Panc1 (cell line): Measurements from ENCODE around the gene CCDC152. TPM values are rescaled to one million over a fixed set of nuclear protein-coding genes. Genes with fewer than 3 reads are reported as not detected.

ENCODE experiments used
- ATAC-seq: fragments of 200-7000 bp; cut with Tn5 transposase; 2 replicates; pipeline ENCODE4 v1.9.1; 2020; ENCODE audit warnings: mild to moderate bottlenecking, moderate library complexity
- BruUV-seq: library from RNA; stranded (reverse); fragments of 400-500 nt; replicated peaks from 2 replicates; lab custom pipeline; 2021; lab: Mats Ljungman, UMichigan
- CTCF ChIA-PET: fragments of 300-600 bp; sonication (Branson Sonifier 250); formaldehyde crosslinking; loops from one replicate; lab custom pipeline; 2022; ENCODE audit warnings: antibody characterized with exemption; lab: Charles Lee
- POLR2A ChIA-PET: fragments of 300-600 bp; sonication (Branson Sonifier 250); formaldehyde crosslinking; loops from one replicate; lab custom pipeline; 2022; ENCODE audit warnings: antibody characterized with exemption; lab: Charles Lee
- DNase-seq: peaks from one replicate; pipeline ENCODE4 v3.0.0-alpha.2; 2010; ENCODE audit warnings: low read depth, low spot score
- H3K27ac ChIP-seq: 2 replicates; pipeline ENCODE4 v1.5.1; 2011; ENCODE audit warnings: mild to moderate bottlenecking, low read length, inconsistent platforms
- H3K27me3 ChIP-seq: fragments of 200-500 bp; sonication (Bioruptor generic); 2 replicates; pipeline ENCODE4 v1.6.0; 2014; ENCODE audit warnings: low read length, inconsistent platforms; ENCODE audit not compliant: control insufficient read depth, insufficient read depth
- H3K36me3 ChIP-seq: fragments of 200-500 bp; sonication (Bioruptor generic); 2 replicates; pipeline ENCODE4 v1.5.1; 2014; ENCODE audit warnings: inconsistent platforms, mild to moderate bottlenecking, low read length, moderate library complexity; ENCODE audit not compliant: control insufficient read depth, insufficient read depth
- H3K4me1 ChIP-seq: 2 replicates; pipeline ENCODE4 v1.5.1; 2011; ENCODE audit warnings: inconsistent platforms, mild to moderate bottlenecking, low read length, moderate library complexity; ENCODE audit not compliant: control insufficient read depth, insufficient read depth
- H3K4me3 ChIP-seq, 2 experiments: 2 replicates each; pipeline ENCODE4 v1.5.1; 2011 to 2012; ENCODE audit warnings: low read depth in 2 of 2, low read length in 2 of 2, mild to moderate bottlenecking in 2 of 2, inconsistent platforms in 1 of 2, moderate library complexity in 1 of 2
- H3K9me3 ChIP-seq: fragments of 200-500 bp; sonication (Bioruptor generic); 2 replicates; pipeline ENCODE4 v1.5.1; 2014; ENCODE audit warnings: low read depth, mild to moderate bottlenecking, inconsistent platforms, low read length, moderate library complexity; ENCODE audit not compliant: control insufficient read depth, insufficient read depth
- POLR2AphosphoS5 ChIP-seq: IDR thresholded peaks from 2 replicates; pipeline ENCODE4 v1.6.1; 2012; ENCODE audit warnings: mild to moderate bottlenecking, low read depth, low read length, moderate library complexity
- SIN3A ChIP-seq: IDR thresholded peaks from 2 replicates; pipeline ENCODE4 v1.6.1; 2012; ENCODE audit warnings: low read depth, mild to moderate bottlenecking, low read length, moderate library complexity, borderline replicate concordance; ENCODE audit not compliant: insufficient read depth
- TCF7L2 ChIP-seq: IDR thresholded peaks from 2 replicates; pipeline ENCODE4 v1.6.1; 2011; ENCODE audit warnings: mild to moderate bottlenecking, low read depth, low read length, inconsistent platforms
- in situ Hi-C: cut with HindIII; loops from 2 replicates; pipeline ENCODE4 v1.10.0; 2016; ENCODE audit warnings: low sequenced_read_pairs, low pct_unique_long_range_greater_than_20kb
- intact Hi-C: fragments of 100-400 bp; cut with micrococcal nuclease; formaldehyde crosslinking; loops from one replicate; pipeline ENCODE4 v1.10.0; 2022; ENCODE audit not compliant: unreplicated experiment
- total RNA-seq: library from RNA; stranded (reverse); gene quantifications from one replicate; pipeline ENCODE4 v1.2.1, GENCODE V29; 2021; ENCODE audit not compliant: unreplicated experiment
- TF ChIP-seq, protein P1 (sequence below), 2 experiments: IDR thresholded peaks; 2 replicates each; pipeline ENCODE4 v1.6.1; 2011 to 2012; ENCODE audit warnings: low read depth in 2 of 2, control low read depth in 1 of 2, low read length in 1 of 2, mild to moderate bottlenecking in 1 of 2, moderate library complexity in 1 of 2; ENCODE audit not compliant: insufficient read depth in 1 of 2
- TF ChIP-seq, protein P2 (sequence below): fragments of 450-650 bp; IDR thresholded peaks from 2 replicates; pipeline ENCODE4 v1.5.1; 2017; ENCODE audit warnings: mild to moderate bottlenecking

The CCDC152 gene
- total RNA-seq, 1 experiment from 2014 or later = not detected

DNA sequence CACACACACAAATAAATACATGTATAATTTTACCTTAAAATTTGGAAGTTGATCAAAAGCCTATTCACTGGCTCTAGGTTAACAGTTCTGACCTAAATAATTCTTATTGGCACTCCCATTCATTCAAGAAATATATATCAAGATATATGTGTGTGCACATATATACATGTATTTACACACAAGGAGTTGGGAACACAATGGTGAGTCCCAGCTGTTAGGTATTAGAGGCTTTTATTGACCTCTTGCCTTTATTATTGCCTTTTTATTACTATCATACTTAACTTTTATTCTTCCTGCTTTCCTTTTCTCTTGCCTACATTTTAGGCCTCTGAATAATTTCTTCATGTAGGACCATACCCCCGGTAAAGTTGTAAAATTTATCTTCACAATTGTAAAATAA is 25.0 kb downstream of the CCDC152 start:
- peaks cover 2% of the 10 kb centered on the region for H3K27me3 ChIP-seq
- ChIA-PET CTCF (no interaction called here), POLR2A (no interaction called here)
- H3K9me3 ChIP-seq = no peaks in the 10 kb centered on the region
- DNase-seq = no peak
- BruUV-seq = no TSS peak
- no peak overlapping the region for H3K27ac ChIP-seq
- TF ChIP-seq, protein P1, sequence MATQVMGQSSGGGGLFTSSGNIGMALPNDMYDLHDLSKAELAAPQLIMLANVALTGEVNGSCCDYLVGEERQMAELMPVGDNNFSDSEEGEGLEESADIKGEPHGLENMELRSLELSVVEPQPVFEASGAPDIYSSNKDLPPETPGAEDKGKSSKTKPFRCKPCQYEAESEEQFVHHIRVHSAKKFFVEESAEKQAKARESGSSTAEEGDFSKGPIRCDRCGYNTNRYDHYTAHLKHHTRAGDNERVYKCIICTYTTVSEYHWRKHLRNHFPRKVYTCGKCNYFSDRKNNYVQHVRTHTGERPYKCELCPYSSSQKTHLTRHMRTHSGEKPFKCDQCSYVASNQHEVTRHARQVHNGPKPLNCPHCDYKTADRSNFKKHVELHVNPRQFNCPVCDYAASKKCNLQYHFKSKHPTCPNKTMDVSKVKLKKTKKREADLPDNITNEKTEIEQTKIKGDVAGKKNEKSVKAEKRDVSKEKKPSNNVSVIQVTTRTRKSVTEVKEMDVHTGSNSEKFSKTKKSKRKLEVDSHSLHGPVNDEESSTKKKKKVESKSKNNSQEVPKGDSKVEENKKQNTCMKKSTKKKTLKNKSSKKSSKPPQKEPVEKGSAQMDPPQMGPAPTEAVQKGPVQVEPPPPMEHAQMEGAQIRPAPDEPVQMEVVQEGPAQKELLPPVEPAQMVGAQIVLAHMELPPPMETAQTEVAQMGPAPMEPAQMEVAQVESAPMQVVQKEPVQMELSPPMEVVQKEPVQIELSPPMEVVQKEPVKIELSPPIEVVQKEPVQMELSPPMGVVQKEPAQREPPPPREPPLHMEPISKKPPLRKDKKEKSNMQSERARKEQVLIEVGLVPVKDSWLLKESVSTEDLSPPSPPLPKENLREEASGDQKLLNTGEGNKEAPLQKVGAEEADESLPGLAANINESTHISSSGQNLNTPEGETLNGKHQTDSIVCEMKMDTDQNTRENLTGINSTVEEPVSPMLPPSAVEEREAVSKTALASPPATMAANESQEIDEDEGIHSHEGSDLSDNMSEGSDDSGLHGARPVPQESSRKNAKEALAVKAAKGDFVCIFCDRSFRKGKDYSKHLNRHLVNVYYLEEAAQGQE (IDR thresholded peaks at IDR 0.05; ENCODE audit: insufficient read depth in 1 of 2, low read depth in 2 of 2, low read length in 1 of 2) = no peak
- TF ChIP-seq POLR2AphosphoS5 (no peak), TCF7L2 (no peak), SIN3A (no peak)
- TF ChIP-seq, protein P2, sequence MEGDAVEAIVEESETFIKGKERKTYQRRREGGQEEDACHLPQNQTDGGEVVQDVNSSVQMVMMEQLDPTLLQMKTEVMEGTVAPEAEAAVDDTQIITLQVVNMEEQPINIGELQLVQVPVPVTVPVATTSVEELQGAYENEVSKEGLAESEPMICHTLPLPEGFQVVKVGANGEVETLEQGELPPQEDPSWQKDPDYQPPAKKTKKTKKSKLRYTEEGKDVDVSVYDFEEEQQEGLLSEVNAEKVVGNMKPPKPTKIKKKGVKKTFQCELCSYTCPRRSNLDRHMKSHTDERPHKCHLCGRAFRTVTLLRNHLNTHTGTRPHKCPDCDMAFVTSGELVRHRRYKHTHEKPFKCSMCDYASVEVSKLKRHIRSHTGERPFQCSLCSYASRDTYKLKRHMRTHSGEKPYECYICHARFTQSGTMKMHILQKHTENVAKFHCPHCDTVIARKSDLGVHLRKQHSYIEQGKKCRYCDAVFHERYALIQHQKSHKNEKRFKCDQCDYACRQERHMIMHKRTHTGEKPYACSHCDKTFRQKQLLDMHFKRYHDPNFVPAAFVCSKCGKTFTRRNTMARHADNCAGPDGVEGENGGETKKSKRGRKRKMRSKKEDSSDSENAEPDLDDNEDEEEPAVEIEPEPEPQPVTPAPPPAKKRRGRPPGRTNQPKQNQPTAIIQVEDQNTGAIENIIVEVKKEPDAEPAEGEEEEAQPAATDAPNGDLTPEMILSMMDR = no peak
- intact Hi-C loops = no loop called here
- ATAC-seq = no peak
- in situ Hi-C loops = no loop called here
- H3K4me1 ChIP-seq = no peaks in the 10 kb centered on the region
- H3K4me3 ChIP-seq = no peak overlapping the region
- H3K36me3 ChIP-seq = 0 out of 2 replicates have a peak, but pooled peaks cover 2% of the 10 kb centered on the region

DNA sequence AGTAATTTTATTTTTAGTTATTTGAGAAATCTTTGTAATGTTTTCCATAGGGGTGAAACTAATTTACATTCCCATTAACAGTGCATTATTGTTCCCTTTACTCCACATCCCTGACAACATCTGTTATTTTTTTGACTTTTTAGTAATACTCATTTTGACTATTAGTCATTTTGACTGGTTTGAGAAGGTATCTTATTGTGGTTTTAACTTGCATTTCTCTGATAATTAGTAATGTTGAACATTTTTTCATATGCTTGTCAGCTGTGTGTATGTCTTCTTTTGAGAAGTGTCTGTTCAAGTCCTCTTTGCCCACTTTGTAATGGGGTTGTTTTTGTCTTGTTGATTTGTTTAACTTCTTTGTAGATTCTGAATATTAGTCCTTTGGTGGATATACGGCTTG is 27.5 kb downstream of the CCDC152 start:
- BruUV-seq = no TSS peak
- in situ Hi-C loops = no loop called here

DNA sequence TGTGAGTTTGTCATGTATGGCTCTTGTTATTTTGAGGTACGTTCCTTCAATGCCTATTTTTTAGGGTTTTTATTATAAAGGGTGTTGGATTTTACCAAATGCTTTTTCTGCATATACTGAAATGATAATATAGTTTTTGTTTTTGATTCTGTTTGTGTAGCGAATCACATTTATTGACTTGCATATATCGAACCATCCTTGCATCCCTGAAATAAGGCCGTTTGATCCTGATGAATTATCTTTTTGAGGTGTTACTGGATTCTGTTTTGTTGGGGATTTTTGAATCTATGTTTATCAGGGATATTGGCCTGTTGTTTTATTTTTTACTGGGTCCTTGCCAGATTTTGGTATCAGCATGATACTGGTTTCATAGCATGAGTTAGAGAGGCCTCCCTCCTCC is 29.1 kb downstream of the CCDC152 start:
- no peaks in the 10 kb centered on the region for H3K27me3 ChIP-seq
- DNase-seq (no peak), ATAC-seq (no peak)
- CTCF ChIA-PET = no interaction called here
- H3K4me1 ChIP-seq = no peaks in the 10 kb centered on the region
- POLR2A ChIA-PET = no interaction called here
- TF ChIP-seq, protein P1 (IDR thresholded peaks at IDR 0.05; ENCODE audit: insufficient read depth in 1 of 2, low read depth in 2 of 2, low read length in 1 of 2) = no peak
- TF ChIP-seq TCF7L2 = no peak
- TF ChIP-seq POLR2AphosphoS5 = no peak
- no peak for TF ChIP-seq SIN3A
- TF ChIP-seq, protein P2 = no peak
- no peaks in the 10 kb centered on the region for H3K9me3 ChIP-seq
- H3K27ac ChIP-seq = no peak overlapping the region
- no peaks in the 10 kb centered on the region for H3K36me3 ChIP-seq
- in situ Hi-C loops = no loop called here
- no TSS peak for BruUV-seq
- no peak overlapping the region for H3K4me3 ChIP-seq
- intact Hi-C loops = no loop called here

More for the DNA sequence above, 27.5 kb downstream of the CCDC152 start:
- Histone ChIP-seq H3K27me3 (peaks cover 2% of the 10 kb centered on the region; the same call in 1 of the 2 replicates), H3K27ac (no peak overlapping the region), H3K4me1 (no peaks in the 10 kb centered on the region), H3K36me3 (no peaks in the 10 kb centered on the region), H3K9me3 (no peaks in the 10 kb centered on the region), H3K4me3 (no peak overlapping the region)
- ChIA-PET CTCF (no interaction called here), POLR2A (no interaction called here)
- no peak for TF ChIP-seq POLR2AphosphoS5
- no peak for DNase-seq
- intact Hi-C loops = no loop called here
- no peak for ATAC-seq
